ENCODE results near the gene GTF3C1.

DNA sequence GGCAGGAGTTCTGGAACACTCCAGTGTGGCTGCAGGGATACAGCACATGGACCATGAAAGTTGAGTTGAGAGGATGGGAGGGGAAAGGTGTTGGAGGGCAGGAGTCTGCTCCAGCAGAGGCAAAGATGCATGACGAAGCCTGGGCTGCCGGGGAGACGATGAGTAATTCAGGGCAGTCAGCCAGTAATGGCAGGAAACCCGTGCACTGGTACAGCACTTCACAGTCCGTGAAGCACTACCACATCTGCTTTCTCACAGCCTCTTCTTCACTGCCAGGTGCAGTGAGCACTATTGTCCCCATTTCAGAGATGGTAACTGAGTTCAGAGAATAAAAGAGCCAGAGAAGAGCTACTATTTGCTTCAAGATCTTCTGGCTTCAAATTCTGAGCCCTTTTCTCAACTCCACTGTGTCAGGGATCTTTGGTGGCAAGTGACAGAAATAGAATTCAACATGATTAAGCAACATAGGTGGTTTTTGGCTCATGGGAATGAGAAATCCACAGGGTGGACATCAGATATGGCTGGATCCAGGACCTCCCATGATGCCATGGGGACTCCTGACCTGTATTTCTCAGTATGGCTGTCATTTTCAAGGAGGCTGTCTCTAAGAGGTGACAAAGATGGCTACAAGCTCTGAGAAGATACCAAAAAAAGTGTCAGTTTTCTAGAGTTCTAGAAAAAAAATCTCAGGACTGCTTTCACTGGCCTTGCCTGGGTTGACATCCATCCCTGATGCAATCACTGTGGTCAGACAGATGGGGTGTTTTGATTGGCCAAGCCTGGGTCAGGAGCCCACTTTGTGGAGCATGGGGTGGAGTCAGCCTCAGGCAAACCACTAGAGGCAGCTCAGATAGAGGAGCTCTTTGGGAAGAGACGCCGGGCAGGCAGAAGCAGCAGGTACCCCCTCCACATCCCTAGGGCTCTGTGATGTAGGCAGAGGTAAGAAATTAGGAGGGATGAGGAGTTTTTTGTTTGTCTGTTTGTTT, 123.0 kb downstream of the GTF3C1 start:
- no peak for TF ChIP-seq CTCF (conservative IDR thresholded peaks at IDR 0.05; ENCODE audit: low read depth, low read length)
- TF ChIP-seq EZH2 (IDR thresholded peaks at IDR 0.05; ENCODE audit: low read length, unreplicated experiment): no peak
